Spinal cord (tissue), 10 donors: ENCODE measurements around the gene MVB12B. TPM values are rescaled to one million over a fixed set of nuclear protein-coding genes. Genes with fewer than 3 reads are reported as not detected.

Experiments
- DNase-seq, 6 donors: peaks; one replicate each; pipeline versions ENCODE4 v3.0.0 to v3.0.0-alpha.2; 2013 to 2015; ENCODE audit warnings: low spot score in 6 of 6, low read depth in 4 of 6
- H3K27ac ChIP-seq: one replicate; pipeline ENCODE4 v1.5.1; 2013; ENCODE audit warnings: low read depth, low read length, control low read depth
- H3K27me3 ChIP-seq: one replicate; pipeline ENCODE4 v1.6.1; 2013; ENCODE audit warnings: low read length; ENCODE audit not compliant: control insufficient read depth, insufficient read depth
- H3K36me3 ChIP-seq: one replicate; pipeline ENCODE4 v1.6.1; 2013; ENCODE audit warnings: low read length; ENCODE audit not compliant: control insufficient read depth, insufficient read depth
- H3K4me1 ChIP-seq: one replicate; pipeline ENCODE4 v1.6.1; 2013; ENCODE audit warnings: low read length; ENCODE audit not compliant: control insufficient read depth, insufficient read depth
- H3K4me3 ChIP-seq: one replicate; pipeline ENCODE4 v1.5.1; 2013; ENCODE audit warnings: low read depth, low read length, control low read depth
- H3K9me3 ChIP-seq: one replicate; pipeline ENCODE4 v1.6.1; 2013; ENCODE audit warnings: low read length; ENCODE audit not compliant: control insufficient read depth, insufficient read depth
- WGBS: methylation state at CpG from one replicate; pipeline ENCODE4 v1.1.5; 2013; ENCODE audit warnings: missing lambda C conversion rate; ENCODE audit not compliant: insufficient coverage; 5-methylcytosine and 5-hydroxymethylcytosine counted together
- polyA plus RNA-seq, 2 donors: library from polyadenylated mRNA; unstranded; fragments of 120-200 nt; gene quantifications; one replicate each; pipeline ENCODE4 v1.2.1, GENCODE V29; 2013; ENCODE audit not compliant: insufficient read length in 2 of 2
- total RNA-seq, 2 donors: library from RNA; depleted of rRNA in 1 of 2; stranded (reverse); fragments of 120-200 nt in 1 of 2; fragments of >200 nt in 1 of 2; gene quantifications; one replicate each; pipeline versions ENCODE4 v1.2.3 to v1.2.4, GENCODE V29; 2013 to 2014
- donor health status: healthy.

MVB12B gene
- total and polyA plus RNA-seq, 4 donors = 28.9 to 84.2 (median 55.6) TPM

DNA sequence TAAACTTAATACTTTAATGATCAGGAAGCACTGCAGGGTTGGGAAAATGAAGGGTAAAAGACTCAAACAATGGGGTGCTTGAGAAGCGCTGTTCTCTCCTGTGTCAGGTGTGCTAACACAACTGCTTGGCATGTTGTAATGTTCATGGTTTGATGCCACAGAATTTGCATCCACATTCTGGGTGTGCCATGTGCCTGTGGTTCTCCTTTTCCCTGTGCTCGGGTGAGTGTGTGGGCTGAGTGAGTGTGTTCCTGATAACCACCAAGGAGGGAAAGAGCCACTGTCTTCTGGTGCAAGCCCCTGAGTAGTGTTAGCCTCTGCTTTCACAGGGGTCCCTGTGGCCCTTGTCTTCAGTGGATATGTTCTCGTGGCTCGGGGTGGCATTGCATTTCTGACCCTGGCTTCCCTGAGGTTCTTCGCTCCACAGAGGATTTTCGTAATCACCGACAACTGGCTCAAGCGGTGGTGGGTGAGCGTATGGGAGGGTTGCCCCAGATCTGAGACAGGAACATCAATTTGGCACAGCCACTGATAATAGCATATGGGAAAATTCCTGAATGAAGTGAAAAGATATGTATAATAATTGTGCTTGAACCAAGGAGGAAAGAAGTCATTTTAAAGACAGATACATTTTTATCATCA is 102.0 kb downstream of the MVB12B start:
- Histone ChIP-seq H3K4me1 (peaks cover 29% of the 10 kb centered on the region), H3K9me3 (no peaks in the 10 kb centered on the region), H3K4me3 (no peak overlapping the region), H3K27ac (no peak overlapping the region), H3K27me3 (no peaks in the 10 kb centered on the region), H3K36me3 (peaks cover 25% of the 10 kb centered on the region)
- 96% methylated on average over 8 of the region's 9 CpGs for WGBS
- DNase-seq = no peak

DNA sequence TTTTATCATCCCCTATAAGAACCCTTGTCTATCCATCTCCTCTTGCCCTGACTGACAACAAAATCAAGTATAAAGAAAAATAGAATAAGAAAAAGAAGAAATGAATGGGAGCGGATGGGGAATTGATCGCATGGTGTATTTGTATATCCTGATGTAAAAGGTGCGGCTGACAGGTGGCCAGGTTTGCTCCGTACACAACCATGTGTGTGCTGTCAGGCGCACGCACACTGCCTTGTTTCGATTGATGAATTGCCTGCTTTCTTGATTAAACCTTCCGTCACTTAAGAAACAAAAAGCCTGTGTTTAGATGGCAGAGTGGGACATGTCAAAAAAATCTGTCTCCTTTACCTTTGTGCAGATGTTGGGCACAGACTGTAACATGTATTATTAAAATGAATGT is 102.6 kb downstream of the MVB12B start:
- Histone ChIP-seq H3K9me3 (no peaks in the 10 kb centered on the region), H3K36me3 (peaks cover 23% of the 10 kb centered on the region), H3K4me1 (peaks cover 27% of the 10 kb centered on the region), H3K27ac (no peak overlapping the region), H3K4me3 (no peak overlapping the region), H3K27me3 (no peaks in the 10 kb centered on the region)
- WGBS = 93% methylated on average over 3 of the region's 8 CpGs
- no peak for DNase-seq

GRCh38 chr9:126430124-126430523 is 103.5 kb downstream of the MVB12B start:
- 75% methylated on average over 5 of the region's 6 CpGs for WGBS
- peaks cover 27% of the 10 kb centered on the region for H3K4me1 ChIP-seq
- H3K36me3 ChIP-seq = peaks cover 19% of the 10 kb centered on the region
- no peaks in the 10 kb centered on the region for H3K9me3 ChIP-seq
- H3K27ac ChIP-seq = no peak overlapping the region
- no peak overlapping the region for H3K4me3 ChIP-seq
- DNase-seq = no peak
- H3K27me3 ChIP-seq = no peaks in the 10 kb centered on the region

- Histone ChIP-seq H3K27me3 (no peaks in the 10 kb centered on the region), H3K36me3 (peaks cover 18% of the 10 kb centered on the region), H3K4me1 (peaks cover 27% of the 10 kb centered on the region), H3K9me3 (no peaks in the 10 kb centered on the region), H3K27ac (no peak overlapping the region), H3K4me3 (no peak overlapping the region)
- 20% methylated on average over 1 of the region's 11 CpGs for WGBS
- DNase-seq = peak in 2 of 6 donors; percentile 51 to 73
These were observed 104.6 kb downstream of the MVB12B start for GRCh38 chr9:126431077-126431742.

GRCh38 chr9:126432659-126433058 is 106.0 kb downstream of the MVB12B start:
- H3K4me1 ChIP-seq = peaks cover 33% of the 10 kb centered on the region
- 92% methylated on average over 7 of the region's 7 CpGs for WGBS
- no peaks in the 10 kb centered on the region for H3K27me3 ChIP-seq
- H3K9me3 ChIP-seq = no peaks in the 10 kb centered on the region
- no peak overlapping the region for H3K4me3 ChIP-seq
- peaks cover 18% of the 10 kb centered on the region for H3K36me3 ChIP-seq
- no peak overlapping the region for H3K27ac ChIP-seq
- DNase-seq = no peak

DNA sequence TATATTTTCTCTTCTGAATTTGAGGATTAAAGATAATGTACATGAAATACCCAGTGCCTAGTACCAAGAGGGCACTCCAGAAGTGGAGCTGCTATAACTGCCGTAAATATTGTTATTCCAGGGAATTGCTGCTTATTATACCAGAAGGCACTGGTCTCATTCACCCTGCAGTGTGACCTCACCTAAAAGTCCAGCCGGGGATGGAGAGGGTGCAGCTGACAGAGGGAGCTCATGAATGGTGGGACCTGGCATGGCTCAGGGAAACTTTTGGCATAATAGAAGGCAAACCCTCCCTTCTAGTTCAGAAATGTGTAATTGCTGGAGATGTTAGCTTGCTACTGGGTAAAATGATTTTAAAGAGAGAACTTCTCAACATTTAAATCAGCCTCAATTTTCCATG is 108.5 kb downstream of the MVB12B start:
- Histone ChIP-seq H3K4me3 (no peak overlapping the region), H3K4me1 (peaks cover 39% of the 10 kb centered on the region), H3K27ac (no peak overlapping the region), H3K27me3 (no peaks in the 10 kb centered on the region), H3K9me3 (no peaks in the 10 kb centered on the region), H3K36me3 (peaks cover 7% of the 10 kb centered on the region)
- no peak for DNase-seq
- WGBS = no CpG with 5 or more reads among the region's 2 CpGs

- peaks cover 38% of the 10 kb centered on the region for H3K4me1 ChIP-seq
- no peaks in the 10 kb centered on the region for H3K9me3 ChIP-seq
- 82% methylated on average over 2 of the region's 8 CpGs for WGBS
- no peak overlapping the region for H3K4me3 ChIP-seq
- DNase-seq = no peak
- H3K36me3 ChIP-seq = peaks cover 6% of the 10 kb centered on the region
- no peaks in the 10 kb centered on the region for H3K27me3 ChIP-seq
- H3K27ac ChIP-seq = no peak overlapping the region
These were observed 109.0 kb downstream of the MVB12B start for GRCh38 chr9:126435626-126436025.

DNA sequence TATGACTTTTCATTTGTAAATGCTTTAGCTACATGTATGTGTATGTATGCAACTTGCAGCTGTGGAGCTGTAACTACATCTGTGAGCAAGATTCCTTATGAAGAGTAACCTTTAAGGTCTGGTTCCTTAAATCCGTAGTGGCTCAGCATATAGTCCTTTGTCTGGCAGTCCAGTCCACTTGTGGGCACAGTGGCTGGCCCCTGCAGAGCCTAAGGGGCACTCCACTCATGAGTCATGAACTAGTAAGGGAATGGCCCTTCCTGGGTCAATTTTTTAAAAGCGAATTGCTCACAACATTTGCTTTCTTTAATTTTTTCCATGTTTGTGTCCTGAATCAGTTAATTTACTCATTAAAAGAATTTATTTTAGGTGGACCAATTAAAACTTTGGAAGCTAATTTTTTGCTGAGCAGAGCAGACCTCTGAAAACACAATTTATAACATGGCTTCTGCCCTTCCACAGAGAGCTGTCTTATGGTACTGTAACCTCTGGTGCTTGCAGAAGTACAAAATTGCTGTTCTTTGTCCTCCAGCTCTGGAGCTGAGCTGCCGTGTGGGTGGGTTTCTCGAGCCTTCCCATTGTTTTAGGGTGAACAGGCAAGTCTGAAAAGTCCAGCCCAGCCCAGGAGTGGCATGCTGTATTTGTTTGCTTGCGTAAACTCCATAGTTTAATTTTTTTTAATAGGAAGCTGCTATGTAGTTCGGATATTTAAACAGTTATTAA is 110.1 kb downstream of the MVB12B start:
- peak overlapping the region; percentile 16 for H3K27ac ChIP-seq
- peaks cover 33% of the 10 kb centered on the region for H3K4me1 ChIP-seq
- H3K36me3 ChIP-seq = peaks cover 6% of the 10 kb centered on the region
- no peaks in the 10 kb centered on the region for H3K9me3 ChIP-seq
- H3K4me3 ChIP-seq = no peak overlapping the region
- no peaks in the 10 kb centered on the region for H3K27me3 ChIP-seq
- WGBS = 51% methylated on average over 4 of the region's 6 CpGs
- DNase-seq = no peak

- peaks cover 6% of the 10 kb centered on the region for H3K36me3 ChIP-seq
- H3K27ac ChIP-seq = peak overlapping the region; percentile 22
- WGBS = 100% methylated on average over 1 of the region's 6 CpGs
- no peaks in the 10 kb centered on the region for H3K27me3 ChIP-seq
- DNase-seq = peak in 1 of 6 donors; percentile 78
- H3K9me3 ChIP-seq = no peaks in the 10 kb centered on the region
- peaks cover 31% of the 10 kb centered on the region for H3K4me1 ChIP-seq
- no peak overlapping the region for H3K4me3 ChIP-seq
These were observed 110.6 kb downstream of the MVB12B start for GRCh38 chr9:126437268-126437666.
